DLD1 (cell line): ENCODE results near the gene TENM4.
"Not testable (repeated sequence)": the region's sequence is repeated elsewhere in the genome, so short reads cannot be mapped to it uniquely, and the experiment has no call there.

Experiments used
- in situ Hi-C: cut with HindIII; loops from 2 replicates; pipeline ENCODE4 v1.10.0; 2017; ENCODE audit warnings: low sequenced_read_pairs

The TENM4 gene

DNA sequence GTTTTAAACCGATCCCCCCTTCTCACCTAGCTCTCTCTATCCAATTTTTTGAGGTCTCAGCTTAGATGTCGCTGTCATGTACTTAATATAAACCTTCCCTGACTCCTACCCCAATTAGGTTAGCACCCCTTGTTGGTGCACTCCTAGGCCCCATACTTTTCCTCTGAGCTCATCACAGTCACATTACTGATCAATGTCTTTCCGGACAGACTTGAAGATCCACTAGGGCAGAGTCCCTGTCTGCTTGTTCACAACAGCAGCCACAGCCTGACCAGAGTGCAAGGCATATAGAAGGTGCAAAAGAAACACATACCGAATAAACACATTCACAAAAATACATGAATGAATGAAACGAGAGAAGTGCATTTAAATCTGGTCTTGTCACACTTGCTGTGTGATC is 605.2 kb downstream of the TENM4 start:
- in situ Hi-C loops: no loop called here

- in situ Hi-C loops: no loop called here
Observed at GRCh38 chr11:78834886-78835285, 605.9 kb downstream of the TENM4 start.

- in situ Hi-C loops: no loop called here
Observed at GRCh38 chr11:78833237-78833636, 607.6 kb downstream of the TENM4 start.

DNA sequence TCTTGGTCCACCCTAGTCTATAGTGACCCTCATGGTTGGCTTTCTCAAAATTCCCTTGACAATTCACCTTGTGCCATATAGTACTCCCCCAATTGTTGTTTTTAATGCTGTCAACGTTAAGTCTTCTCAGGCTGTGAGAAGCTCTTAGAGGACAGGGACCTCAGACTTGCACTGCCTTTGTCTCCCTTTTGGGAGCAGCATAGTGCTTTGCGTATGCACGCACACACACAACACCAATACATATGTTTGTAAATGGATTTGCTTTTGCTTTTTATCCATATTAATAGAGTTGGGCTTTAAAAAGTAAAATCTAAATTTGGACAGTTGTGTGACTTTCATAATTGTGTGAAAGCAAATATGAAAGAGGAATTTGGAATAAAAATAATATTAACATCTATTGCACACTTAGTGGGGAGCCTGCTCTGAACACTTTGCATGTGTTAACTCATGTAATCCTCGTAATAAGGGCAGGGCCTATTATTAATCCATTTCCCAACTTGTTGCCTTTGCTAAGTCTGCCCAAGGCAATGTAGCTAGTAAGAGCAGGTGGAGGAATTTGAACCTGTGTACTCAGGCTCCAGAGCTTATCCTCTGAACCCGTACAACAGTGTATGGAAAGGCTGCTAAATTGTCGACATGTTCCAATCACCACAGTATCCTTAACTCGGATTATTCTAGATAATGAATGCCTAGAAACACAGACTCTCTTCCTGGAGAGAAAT is 608.4 kb downstream of the TENM4 start:
- in situ Hi-C loops: no loop called here

DNA sequence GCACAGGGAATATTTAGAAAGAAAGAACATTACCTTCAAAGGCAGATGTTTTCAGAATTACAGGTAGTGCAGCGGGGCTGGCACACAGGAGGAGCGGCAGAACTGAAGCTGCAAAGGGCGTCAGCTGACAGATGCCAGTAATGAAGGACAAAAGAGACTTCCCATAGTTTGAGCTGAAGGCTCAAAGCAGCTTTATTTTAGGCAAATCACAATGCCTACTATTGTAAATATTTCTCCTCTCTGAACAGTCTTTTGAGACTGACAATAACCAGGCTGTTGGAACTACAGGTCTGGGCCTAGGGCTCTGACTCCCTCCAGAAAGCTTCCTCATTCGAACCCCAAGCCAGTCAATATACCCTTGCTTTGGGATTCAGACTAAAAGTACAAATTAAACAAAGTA is 609.3 kb downstream of the TENM4 start:
- in situ Hi-C loops: no loop called here

DNA sequence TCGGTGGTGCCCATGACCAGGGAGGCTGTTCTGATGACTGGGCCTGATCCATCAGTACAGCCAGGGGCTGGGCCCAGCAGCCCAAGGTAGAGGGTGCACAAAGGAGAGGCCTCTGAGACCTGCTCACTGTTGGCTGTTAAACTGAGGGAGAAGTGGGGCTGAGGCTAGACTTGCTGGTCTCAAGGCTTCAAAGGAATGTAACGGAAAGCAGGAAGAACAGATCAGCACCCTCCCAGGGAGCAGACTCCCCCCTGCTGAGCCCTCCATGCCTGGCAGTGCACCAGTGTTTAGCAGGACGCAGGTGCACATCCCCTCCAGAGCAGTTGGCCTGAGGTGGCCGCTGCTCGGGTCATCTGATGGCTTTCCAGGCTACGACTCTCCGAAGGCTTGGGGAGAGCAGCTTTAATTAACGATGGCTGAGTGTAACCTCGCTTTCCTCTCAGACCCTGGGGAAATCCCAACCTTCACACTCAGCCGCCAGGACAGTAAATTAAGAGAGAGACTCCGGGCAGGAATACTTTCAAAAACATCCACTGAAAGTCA is 610.5 kb downstream of the TENM4 start:
- in situ Hi-C loops: no loop called here

DNA sequence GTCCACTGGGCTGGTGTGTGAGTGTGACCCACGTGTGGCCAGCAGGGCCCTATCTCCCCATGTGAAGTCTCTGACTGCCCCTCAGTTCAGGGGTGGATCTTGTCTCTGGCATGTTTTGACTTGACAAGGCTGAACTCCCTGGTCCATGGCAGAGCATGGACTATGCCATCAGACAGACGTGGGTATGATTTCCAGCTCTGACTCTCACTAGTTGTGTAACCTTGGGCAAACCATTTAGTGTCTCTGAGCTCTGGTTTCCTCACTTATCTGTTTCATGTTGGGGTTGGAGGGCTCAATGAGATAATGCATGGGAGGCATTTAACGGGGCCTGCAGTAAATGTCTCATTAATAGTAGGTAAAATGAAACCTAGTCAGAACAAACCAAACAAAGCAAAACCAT is 611.7 kb downstream of the TENM4 start:
- in situ Hi-C loops: no loop called here

GRCh38 chr11:78828676-78829075 is 612.2 kb downstream of the TENM4 start:
- in situ Hi-C loops: no loop called here

DNA sequence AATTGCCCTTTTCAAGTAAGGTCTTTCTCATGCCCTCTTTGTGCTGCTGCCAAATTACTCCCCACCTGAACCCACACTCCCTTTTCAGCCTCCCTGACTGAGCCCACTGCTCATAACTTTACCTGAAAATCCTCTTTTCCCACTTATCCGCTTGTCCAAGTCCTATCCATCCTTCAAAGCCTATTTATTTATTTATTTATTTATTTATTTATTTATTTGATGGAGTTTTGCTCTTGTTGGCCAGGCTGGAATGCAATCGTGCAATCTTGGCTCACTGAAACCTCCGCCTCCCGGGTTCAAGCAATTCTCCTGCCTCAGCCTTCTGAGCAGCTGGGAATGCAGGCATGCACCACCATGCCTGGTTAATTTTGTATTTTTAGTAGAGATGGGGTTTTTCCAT is 613.5 kb downstream of the TENM4 start:
- in situ Hi-C loops: not testable (repeated sequence)

DNA sequence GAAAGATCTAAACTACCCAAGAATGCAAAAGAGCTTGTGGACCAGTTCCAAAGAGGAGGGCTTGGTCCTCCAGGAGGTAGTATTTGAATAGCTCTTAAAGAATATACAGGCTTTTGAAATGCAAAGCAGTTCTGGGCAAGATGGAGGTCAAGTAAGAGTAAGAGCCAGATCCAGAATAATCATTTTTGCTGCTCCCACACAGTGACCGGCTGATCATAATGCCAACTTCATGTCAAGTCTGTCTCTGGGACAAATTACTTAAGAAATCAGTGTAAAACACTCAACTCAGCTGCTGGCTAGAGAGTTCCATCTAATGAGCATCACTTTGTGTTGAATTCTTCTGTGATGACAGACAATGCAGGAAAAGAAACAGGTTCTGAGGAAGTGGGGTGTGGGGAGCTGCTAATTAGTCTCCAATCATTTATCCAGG is 615.2 kb downstream of the TENM4 start:
- in situ Hi-C loops: no loop called here

DNA sequence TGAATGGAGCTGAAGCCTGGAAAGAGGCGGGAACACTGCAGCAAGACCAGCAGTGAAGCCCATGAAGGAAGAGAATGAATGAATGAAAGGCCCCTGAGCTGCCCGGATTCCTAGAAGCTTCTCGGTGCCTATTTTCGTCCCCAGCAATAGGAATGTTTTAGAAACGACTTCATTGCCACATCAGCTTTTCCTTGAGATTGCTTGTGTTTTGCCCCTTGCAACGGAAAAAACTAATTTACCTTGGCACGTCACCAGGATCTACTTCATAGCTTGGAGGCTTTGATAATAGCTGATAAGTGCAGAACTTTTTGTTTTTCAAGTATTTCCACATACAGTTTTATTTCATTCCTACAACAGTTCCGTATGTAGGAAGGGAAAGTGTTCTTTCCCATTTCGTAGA is 617.2 kb downstream of the TENM4 start:
- in situ Hi-C loops: no loop called here

- in situ Hi-C loops: no loop called here
Observed at GRCh38 chr11:78822931-78823423, 617.9 kb downstream of the TENM4 start.

GRCh38 chr11:78821371-78822306 is 619.2 kb downstream of the TENM4 start:
- in situ Hi-C loops: no loop called here

DNA sequence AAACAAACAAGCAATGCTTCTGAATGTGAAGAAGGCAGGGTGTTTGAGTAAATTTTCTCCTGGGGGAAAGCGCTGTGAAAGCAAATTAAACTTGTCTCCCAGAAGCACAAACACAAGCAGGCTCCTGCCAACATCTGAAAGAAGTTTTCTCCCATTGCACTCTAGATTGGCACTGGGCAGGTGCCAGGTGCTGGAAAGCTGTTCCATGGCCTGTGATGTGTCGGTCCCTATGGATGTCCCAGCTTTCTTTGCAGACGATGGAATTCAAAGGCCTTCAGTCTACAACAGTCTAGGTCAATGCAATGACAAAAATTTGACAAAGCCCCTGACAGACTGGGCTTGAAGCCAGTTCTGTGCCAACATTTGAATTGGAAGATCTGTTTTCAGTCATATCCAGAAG is 620.1 kb downstream of the TENM4 start:
- in situ Hi-C loops: no loop called here

- in situ Hi-C loops: no loop called here
Observed at GRCh38 chr11:78818201-78818600, 622.6 kb downstream of the TENM4 start.

DNA sequence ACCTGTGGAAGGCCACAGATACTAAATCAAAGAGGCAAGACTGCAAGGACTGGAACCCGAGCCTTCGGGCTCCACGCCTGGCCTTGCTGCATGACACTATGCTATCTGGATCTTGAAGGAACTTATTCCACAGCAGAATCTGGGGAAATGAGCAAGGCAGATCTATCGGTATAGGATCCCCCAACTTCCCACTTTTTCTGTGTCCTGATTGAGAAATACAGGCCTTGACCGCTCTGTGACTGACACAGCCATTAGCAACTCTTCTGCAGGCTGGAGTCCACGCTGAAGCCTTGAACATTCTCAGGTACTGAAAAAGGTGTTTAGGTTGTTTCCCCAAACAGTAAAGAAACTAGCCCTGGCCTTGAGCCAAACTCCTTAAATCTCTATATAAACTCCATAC is 625.0 kb downstream of the TENM4 start:
- in situ Hi-C loops: no loop called here

DNA sequence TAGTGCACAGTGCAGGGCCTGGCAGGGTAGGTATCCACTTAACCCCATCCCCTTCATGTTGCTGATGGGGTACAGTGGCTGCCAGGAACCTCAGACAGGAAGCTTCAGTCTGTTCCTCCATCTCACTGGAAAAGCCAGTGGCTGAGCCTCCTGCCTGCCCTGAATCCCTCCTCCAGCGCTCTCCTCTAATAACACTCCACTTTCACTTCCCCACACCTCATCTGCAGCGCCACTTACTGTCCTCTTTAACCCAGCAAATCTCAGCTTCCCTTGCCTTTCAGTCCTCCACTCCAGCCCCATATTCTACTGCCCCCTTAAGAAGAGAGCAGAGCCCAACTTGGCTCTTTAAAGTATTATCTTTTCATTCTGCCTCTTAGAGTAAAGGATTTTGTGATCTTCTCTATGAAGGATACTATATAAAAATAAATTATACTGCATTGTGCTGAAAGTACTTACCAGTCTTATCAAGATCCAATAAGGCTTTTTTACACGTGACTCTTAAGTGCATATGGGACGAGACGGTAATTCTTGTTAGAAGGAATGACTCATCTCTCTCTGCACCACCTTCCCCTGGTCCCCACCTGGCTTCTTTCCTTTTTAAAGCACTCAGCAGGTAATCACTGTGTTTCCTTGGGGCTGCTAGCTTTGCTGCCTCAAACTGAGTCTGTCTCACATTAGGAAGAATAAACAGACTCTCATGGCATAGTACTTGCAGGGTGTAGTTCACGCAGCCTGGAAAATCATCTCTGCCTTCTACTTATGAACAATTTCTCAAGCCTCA is 628.1 kb downstream of the TENM4 start:
- in situ Hi-C loops: no loop called here

DNA sequence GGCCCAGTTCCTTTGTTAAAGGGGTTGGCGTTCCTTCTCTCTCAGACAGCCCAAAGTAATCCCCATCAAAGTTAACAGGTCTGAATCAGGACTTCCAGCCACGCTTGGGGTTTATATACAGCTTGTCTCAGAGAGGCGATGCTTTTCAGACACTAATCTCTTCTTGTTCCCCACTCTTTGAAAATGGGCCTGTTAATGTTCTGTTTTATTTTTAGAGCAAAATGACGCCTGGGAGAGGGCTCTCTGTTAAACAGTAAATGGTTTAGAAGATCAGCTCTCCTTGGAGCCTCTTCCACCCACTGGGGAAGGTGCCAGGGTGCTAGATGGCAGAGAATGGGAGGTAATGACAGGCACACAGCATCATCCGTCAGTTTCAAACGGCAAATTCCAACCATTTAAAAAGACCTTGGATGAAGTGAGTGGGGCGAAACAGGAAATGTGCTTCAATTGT is 630.2 kb downstream of the TENM4 start:
- in situ Hi-C loops: no loop called here

DNA sequence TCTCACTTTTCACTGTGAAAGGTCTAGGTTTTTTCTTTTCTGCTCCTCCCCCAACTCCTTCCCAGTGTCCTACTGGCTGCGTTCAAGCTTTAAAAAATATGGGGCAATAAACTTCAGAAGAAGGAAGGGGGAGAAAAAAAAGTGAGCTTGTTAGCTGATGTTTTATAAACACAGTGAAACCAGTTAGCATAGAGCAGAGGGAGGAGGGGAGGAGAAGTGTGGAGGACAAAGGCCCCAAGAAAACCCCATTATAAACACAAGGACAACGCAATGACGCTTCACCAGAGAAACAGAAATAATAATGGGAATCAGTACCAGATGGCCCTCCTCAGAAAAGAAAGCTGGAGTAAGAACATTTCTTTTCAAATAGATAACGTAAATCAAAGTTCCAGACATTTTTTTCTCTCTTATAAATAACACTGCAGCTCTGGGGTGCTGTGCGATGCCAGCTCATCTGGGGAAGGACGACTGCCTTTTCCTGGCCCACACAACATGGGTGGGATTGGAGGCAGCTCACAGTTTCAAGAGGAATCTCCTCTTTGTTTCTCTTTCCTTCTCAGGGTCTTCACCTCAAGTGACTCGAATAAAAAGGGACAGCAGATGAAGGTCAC is 630.8 kb downstream of the TENM4 start:
- in situ Hi-C loops: no loop called here

DNA sequence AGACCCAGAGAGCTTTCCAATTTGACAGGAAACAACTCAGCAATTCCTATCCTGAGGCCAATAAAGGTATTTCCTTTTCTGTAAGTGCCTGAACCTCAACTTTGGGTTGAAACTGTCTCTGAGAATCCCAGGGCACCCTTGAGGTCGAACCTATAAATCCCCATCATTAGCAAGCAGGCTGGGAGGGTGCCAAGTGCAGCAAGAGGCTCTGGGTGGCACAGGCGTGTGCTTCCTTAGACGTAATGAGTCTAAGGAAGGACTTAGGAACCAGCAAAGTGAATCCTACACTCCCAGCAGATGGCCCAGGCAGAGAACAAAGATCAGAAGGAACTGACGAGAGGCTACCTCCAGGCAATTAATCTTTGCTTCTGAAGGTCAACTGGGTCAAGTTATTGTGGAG is 631.9 kb downstream of the TENM4 start:
- in situ Hi-C loops: no loop called here
